Glutamatergic neuron (in vitro differentiated cells): ENCODE data around the gene EBNA1BP2. TPM values are rescaled to one million over a fixed set of nuclear protein-coding genes. Genes with fewer than 3 reads are reported as not detected.

Experiments used
- DNase-seq: peaks from one replicate; pipeline ENCODE4 v3.0.0; 2022
- H3K27ac Mint-ChIP-seq: one replicate; pipeline ENCODE4 v1.8.0; 2020; ENCODE audit warnings: mild to moderate bottlenecking, mixed read lengths, inconsistent platforms; ENCODE audit not compliant: unreplicated experiment
- H3K27me3 Mint-ChIP-seq: one replicate; pipeline ENCODE4 v1.8.0; 2020; ENCODE audit warnings: mild to moderate bottlenecking, moderate library complexity, mixed read lengths, inconsistent platforms; ENCODE audit not compliant: unreplicated experiment
- H3K36me3 Mint-ChIP-seq: one replicate; pipeline ENCODE4 v1.8.0; 2020; ENCODE audit warnings: mild to moderate bottlenecking, mixed read lengths, inconsistent platforms; ENCODE audit not compliant: unreplicated experiment
- H3K4me1 Mint-ChIP-seq: one replicate; pipeline ENCODE4 v1.8.0; 2020; ENCODE audit warnings: mild to moderate bottlenecking, low read depth, mixed read lengths, inconsistent platforms; ENCODE audit not compliant: unreplicated experiment
- H3K4me3 Mint-ChIP-seq: one replicate; pipeline ENCODE4 v1.8.0; 2020; ENCODE audit warnings: mild to moderate bottlenecking, mixed read lengths, inconsistent platforms; ENCODE audit not compliant: unreplicated experiment
- H3K9me3 Mint-ChIP-seq: one replicate; pipeline ENCODE4 v1.8.0; 2020; ENCODE audit warnings: mild to moderate bottlenecking, moderate library complexity, mixed read lengths, inconsistent platforms; ENCODE audit not compliant: unreplicated experiment
- CTCF ChIP-seq: fragments of 200-600 bp; sonication (generic); IDR thresholded peaks from one replicate; pipeline ENCODE4 v1.5.0; 2021; ENCODE audit not compliant: partially characterized antibody, unreplicated experiment
- long read RNA-seq: library from polyadenylated mRNA; unstranded; transcript quantifications from one replicate; pipeline ENCODE4 v2.0.0, GENCODE V29; 2020; ENCODE audit not compliant: unreplicated experiment
- total RNA-seq: library from RNA; stranded (reverse); fragmentation: NEBNext Ultra II Directional; extraction: Animal tissue kit (Norgen Biotek cat#: 25700); gene quantifications from one replicate; pipeline ENCODE4 v1.2.1, GENCODE V29; 2021; ENCODE audit not compliant: unreplicated experiment

The EBNA1BP2 gene
- 31.3 TPM for total RNA-seq
- long read RNA-seq, transcript EBNA1BP2-201 (9 exons, 1,322 nt) = major isoform, 36 of 38 reads
- long read RNA-seq, partial matches to known transcripts = 0 of 38 reads
- long read RNA-seq, other reads (novel, unspliced or antisense) = 2 of 38 reads

GRCh38 chr1:43171876-43172526 lies at the start of gene EBNA1BP2, which contains the start of gene CFAP57:
EBNA1BP2 (minus strand) TSS chr1:43172290; CDS start chr1:43172118, 172 bp downstream.
CFAP57 (plus strand) TSS chr1:43172330; CDS start chr1:43172754, 424 bp downstream.
- H3K9me3 Mint-ChIP-seq = no peaks in the 10 kb centered on the region
- peaks cover 8% of the 10 kb centered on the region for H3K36me3 Mint-ChIP-seq
- peaks cover 8% of the 10 kb centered on the region for H3K4me1 Mint-ChIP-seq
- H3K27me3 Mint-ChIP-seq = peaks cover 4% of the 10 kb centered on the region
- peak; percentile 85 for DNase-seq
- TF ChIP-seq CTCF = no peak
- H3K4me3 Mint-ChIP-seq = peak within 1 kb of the TSS; percentile 94
- H3K27ac Mint-ChIP-seq = no peak within 1 kb of the TSS

- Mint-ChIP-seq H3K27me3 (peaks cover 7% of the 10 kb centered on the region), H3K4me3 (no peak overlapping the region), H3K36me3 (peaks cover 15% of the 10 kb centered on the region), H3K27ac (no peak overlapping the region), H3K4me1 (peaks cover 6% of the 10 kb centered on the region), H3K9me3 (peaks cover 1% of the 10 kb centered on the region)
- TF ChIP-seq CTCF = no peak
- DNase-seq = no peak
Observed at GRCh38 chr1:43221797-43222196, 49.7 kb upstream of the EBNA1BP2 start.

- Mint-ChIP-seq H3K4me3 (no peak overlapping the region), H3K27me3 (peaks cover 6% of the 10 kb centered on the region), H3K9me3 (peaks cover 2% of the 10 kb centered on the region), H3K27ac (no peak overlapping the region), H3K4me1 (peaks cover 6% of the 10 kb centered on the region), H3K36me3 (peaks cover 15% of the 10 kb centered on the region)
- no peak for TF ChIP-seq CTCF
- DNase-seq = no peak
Observed at GRCh38 chr1:43220905-43221778, 49.1 kb upstream of the EBNA1BP2 start.

GRCh38 chr1:43217747-43218146 lies 45.7 kb upstream of the EBNA1BP2 start:
- H3K27ac Mint-ChIP-seq = no peak overlapping the region
- H3K27me3 Mint-ChIP-seq = peaks cover 4% of the 10 kb centered on the region

More at GRCh38 chr1:43217747-43218146, 45.7 kb upstream of the EBNA1BP2 start:
- H3K9me3 Mint-ChIP-seq = peaks cover 2% of the 10 kb centered on the region
- no peak for TF ChIP-seq CTCF
- no peaks in the 10 kb centered on the region for H3K4me1 Mint-ChIP-seq
- H3K4me3 Mint-ChIP-seq = no peak overlapping the region
- H3K36me3 Mint-ChIP-seq = peaks cover 15% of the 10 kb centered on the region
- DNase-seq = no peak
